MM.1S (cell line): ENCODE results near the gene ASIC2.

ENCODE experiments used
- DNase-seq: peaks from one replicate; pipeline ENCODE4 v3.0.0-alpha.2; 2015
- H2AFZ ChIP-seq: fragments of 300-600 bp; sonication (generic); 2 replicates; pipeline ENCODE4 v1.6.0; 2016; ENCODE audit warnings: antibody characterized with exemption, low read length
- H3F3A ChIP-seq: fragments of 300-600 bp; sonication (generic); 2 replicates; pipeline ENCODE4 v1.6.1; 2016; ENCODE audit warnings: mild to moderate bottlenecking, antibody characterized with exemption, low read length, moderate library complexity, mixed read lengths; ENCODE audit not compliant: insufficient read depth
- H3K27ac ChIP-seq: fragments of 300-600 bp; sonication (generic); 2 replicates; pipeline ENCODE4 v1.5.1; 2016; ENCODE audit warnings: mild to moderate bottlenecking, low read length
- H3K27me3 ChIP-seq: fragments of 300-600 bp; sonication (generic); replicated peaks from 2 replicates; pipeline ENCODE4 v1.6.0; 2016; ENCODE audit warnings: low read length; ENCODE audit not compliant: insufficient read depth
- H3K36me3 ChIP-seq: fragments of 300-600 bp; sonication (generic); replicated peaks from 2 replicates; pipeline ENCODE4 v1.6.1; 2016; ENCODE audit warnings: mild to moderate bottlenecking, low read length, mixed read lengths; ENCODE audit not compliant: insufficient read depth
- H3K4me1 ChIP-seq: fragments of 300-600 bp; sonication (generic); 2 replicates; pipeline ENCODE4 v1.6.1; 2016; ENCODE audit warnings: low read length, mixed read lengths
- H3K4me2 ChIP-seq: fragments of 300-600 bp; sonication (generic); 2 replicates; pipeline ENCODE4 v1.6.0; 2016; ENCODE audit warnings: low read depth, low read length
- H3K4me3 ChIP-seq: fragments of 300-600 bp; sonication (generic); 2 replicates; pipeline ENCODE4 v1.5.1; 2016; ENCODE audit warnings: low read length, mixed read lengths
- H3K79me2 ChIP-seq: fragments of 300-600 bp; sonication (generic); 2 replicates; pipeline ENCODE4 v1.6.1; 2016; ENCODE audit warnings: mixed run types, low read length, mixed read lengths
- H3K9ac ChIP-seq: fragments of 300-600 bp; sonication (generic); 2 replicates; pipeline ENCODE4 v1.6.1; 2016; ENCODE audit warnings: low read length, mixed read lengths
- H3K9me2 ChIP-seq: fragments of 300-600 bp; sonication (generic); replicated peaks from 2 replicates; pipeline ENCODE4 v1.6.1; 2016; ENCODE audit warnings: mild to moderate bottlenecking, low read length, mixed read lengths; ENCODE audit not compliant: insufficient read depth
- H3K9me3 ChIP-seq: fragments of 300-600 bp; sonication (generic); replicated peaks from 2 replicates; pipeline ENCODE4 v1.6.1; 2016; ENCODE audit warnings: mild to moderate bottlenecking, low read length, mixed read lengths; ENCODE audit not compliant: insufficient read depth
- H4K20me1 ChIP-seq: fragments of 300-600 bp; sonication (generic); 2 replicates; pipeline ENCODE4 v1.6.1; 2016; ENCODE audit warnings: mild to moderate bottlenecking, low read length, moderate library complexity, mixed read lengths; ENCODE audit not compliant: insufficient read depth
- CTCF ChIP-seq: fragments of 300-600 bp; sonication (generic); IDR thresholded peaks from 2 replicates; pipeline ENCODE4 v1.5.1; 2016; ENCODE audit warnings: antibody characterized with exemption, low read length, mixed read lengths
- EZH2 ChIP-seq: fragments of 300-600 bp; sonication (generic); optimal IDR thresholded peaks from 2 replicates; pipeline ENCODE3; 2017; ENCODE audit warnings: low read depth, mild to moderate bottlenecking, antibody characterized with exemption, low read length, mixed read lengths
- EZH2phosphoT487 ChIP-seq: fragments of 300-600 bp; sonication (generic); IDR thresholded peaks from 2 replicates; pipeline ENCODE4 v1.6.1; 2018; ENCODE audit warnings: antibody characterized with exemption, low read length

The ASIC2 gene

GRCh38 chr17:33245183-33245582, 47.9 kb downstream of the ASIC2 start:
- no peaks in the 10 kb centered on the region for H3K4me1 ChIP-seq
- no peaks in the 10 kb centered on the region for H3K36me3 ChIP-seq
- no peak overlapping the region for H3K4me3 ChIP-seq
- no peak overlapping the region for H3K27ac ChIP-seq
- no peak overlapping the region for H2AFZ ChIP-seq
- H3F3A ChIP-seq, result no peaks in the 10 kb centered on the region
- DNase-seq, result no peak
- no peak overlapping the region for H3K9ac ChIP-seq
- H3K9me3 ChIP-seq, result no peaks in the 10 kb centered on the region
- H3K79me2 ChIP-seq, result no peaks in the 10 kb centered on the region
- no peaks in the 10 kb centered on the region for H3K9me2 ChIP-seq
- H4K20me1 ChIP-seq, result no peaks in the 10 kb centered on the region
- H3K4me2 ChIP-seq, result no peak overlapping the region
- TF ChIP-seq CTCF (no peak), EZH2 (no peak), EZH2phosphoT487 (no peak)
- H3K27me3 ChIP-seq, result no peaks in the 10 kb centered on the region

GRCh38 chr17:33243732-33244131, 49.4 kb downstream of the ASIC2 start:
- no peaks in the 10 kb centered on the region for H3F3A ChIP-seq
- H3K4me3 ChIP-seq, result no peak overlapping the region
- DNase-seq, result no peak
- no peaks in the 10 kb centered on the region for H3K9me3 ChIP-seq
- TF ChIP-seq CTCF, result no peak
- no peak for TF ChIP-seq EZH2
- TF ChIP-seq EZH2phosphoT487, result no peak
- H3K9ac ChIP-seq, result no peak overlapping the region
- H3K4me1 ChIP-seq, result no peaks in the 10 kb centered on the region
- no peaks in the 10 kb centered on the region for H4K20me1 ChIP-seq
- H3K9me2 ChIP-seq, result no peaks in the 10 kb centered on the region
- H2AFZ ChIP-seq, result no peak overlapping the region
- no peaks in the 10 kb centered on the region for H3K27me3 ChIP-seq
- H3K27ac ChIP-seq, result no peak overlapping the region
- H3K4me2 ChIP-seq, result no peak overlapping the region
- H3K36me3 ChIP-seq, result no peaks in the 10 kb centered on the region
- no peaks in the 10 kb centered on the region for H3K79me2 ChIP-seq

DNA sequence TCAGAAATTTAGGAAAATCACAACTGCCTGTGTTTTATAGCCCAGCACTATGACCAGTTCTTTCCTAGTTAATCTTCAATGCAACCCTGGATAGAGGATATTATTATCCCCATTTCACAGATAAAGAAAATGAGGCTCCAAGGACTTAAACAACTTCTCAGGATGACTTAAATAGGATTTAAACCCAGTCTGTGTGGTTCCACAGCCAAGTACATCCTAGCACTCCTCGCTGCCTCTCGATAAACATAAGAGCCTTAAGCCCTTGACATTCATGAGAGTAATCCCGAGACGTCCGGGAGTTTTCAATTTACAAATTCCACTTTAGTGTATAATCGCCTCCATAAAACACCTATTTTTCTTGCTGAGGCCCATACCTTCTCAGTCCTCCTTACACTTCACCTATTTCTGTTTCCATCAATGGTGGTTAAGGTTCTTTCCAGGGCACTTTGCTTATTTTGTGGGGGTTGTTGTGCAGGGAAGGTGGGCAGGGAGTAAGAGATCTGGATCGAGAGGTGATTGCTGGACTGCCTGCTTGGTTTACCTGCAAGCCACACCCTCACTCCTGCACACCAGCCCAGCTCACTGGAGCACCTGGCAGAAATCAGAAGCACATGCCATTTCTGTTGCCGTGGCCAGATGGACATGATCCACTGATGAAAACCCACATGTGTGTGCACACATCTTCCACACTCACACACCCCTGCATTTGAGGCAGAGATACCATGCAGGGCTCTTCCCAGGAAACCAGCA, 50.5 kb downstream of the ASIC2 start:
- TF ChIP-seq CTCF, result no peak
- TF ChIP-seq EZH2phosphoT487, result no peak
- no peak for TF ChIP-seq EZH2
- Histone ChIP-seq H3K9me3 (no peaks in the 10 kb centered on the region), H3K27me3 (no peaks in the 10 kb centered on the region), H3K9me2 (no peaks in the 10 kb centered on the region), H3K9ac (no peak overlapping the region), H4K20me1 (no peaks in the 10 kb centered on the region), H2AFZ (no peak overlapping the region), H3K27ac (no peak overlapping the region), H3K4me2 (no peak overlapping the region), H3K36me3 (no peaks in the 10 kb centered on the region), H3K79me2 (no peaks in the 10 kb centered on the region), H3K4me3 (no peak overlapping the region), H3F3A (no peaks in the 10 kb centered on the region), H3K4me1 (no peaks in the 10 kb centered on the region)
- no peak for DNase-seq
